Endothelial cell (in vitro differentiated cells): ENCODE results near the gene SMARCD1. TPM values are rescaled to one million over a fixed set of nuclear protein-coding genes. Genes with fewer than 3 reads are reported as not detected.
A peak's percentile ranks its signal among the peaks of the same experiment; 100 is the strongest.

Source experiments
- DNase-seq: peaks from one replicate; pipeline ENCODE4 v3.0.0; 2021; ENCODE audit warnings: low spot score
- H3K27ac Mint-ChIP-seq: one replicate; pipeline ENCODE4 v1.8.0; 2021; ENCODE audit warnings: mixed read lengths, inconsistent platforms; ENCODE audit not compliant: unreplicated experiment
- H3K27me3 Mint-ChIP-seq: one replicate; pipeline ENCODE4 v1.8.0; 2021; ENCODE audit warnings: mild to moderate bottlenecking, moderate library complexity, mixed read lengths, inconsistent platforms; ENCODE audit not compliant: unreplicated experiment
- H3K36me3 Mint-ChIP-seq: one replicate; pipeline ENCODE4 v1.8.0; 2021; ENCODE audit warnings: mild to moderate bottlenecking, low read depth, mixed read lengths, inconsistent platforms; ENCODE audit not compliant: unreplicated experiment
- H3K4me1 Mint-ChIP-seq: one replicate; pipeline ENCODE4 v1.8.0; 2021; ENCODE audit warnings: mild to moderate bottlenecking, mixed read lengths, inconsistent platforms; ENCODE audit not compliant: unreplicated experiment
- H3K4me3 Mint-ChIP-seq: one replicate; pipeline ENCODE4 v1.8.0; 2021; ENCODE audit warnings: mild to moderate bottlenecking, mixed read lengths, inconsistent platforms; ENCODE audit not compliant: unreplicated experiment
- H3K9me3 Mint-ChIP-seq: one replicate; pipeline ENCODE4 v1.8.0; 2021; ENCODE audit warnings: mixed read lengths, inconsistent platforms; ENCODE audit not compliant: unreplicated experiment
- CTCF ChIP-seq: fragments of 200-600 bp; sonication (generic); IDR thresholded peaks from one replicate; pipeline ENCODE4 v1.5.0; 2021; ENCODE audit warnings: antibody characterized with exemption; ENCODE audit not compliant: unreplicated experiment
- total RNA-seq: library from RNA; stranded (reverse); fragmentation: NEBNext Ultra II Directional; extraction: Animal tissue kit (Norgen Biotek cat#: 25700); gene quantifications from one replicate; pipeline ENCODE4 v1.2.1, GENCODE V29; 2021; ENCODE audit not compliant: unreplicated experiment

The SMARCD1 gene
- total RNA-seq, 1 donor from 2014 or later: 101 TPM

- Mint-ChIP-seq H3K27ac (no peak overlapping the region), H3K4me3 (peak overlapping the region; percentile 93), H3K36me3 (peaks cover 12% of the 10 kb centered on the region), H3K9me3 (no peaks in the 10 kb centered on the region), H3K27me3 (peaks cover 21% of the 10 kb centered on the region), H3K4me1 (peaks cover 28% of the 10 kb centered on the region)
- DNase-seq: no peak
- no peak for TF ChIP-seq CTCF
Measured at GRCh38 chr12:50056639-50056976, 28.5 kb upstream of the SMARCD1 start.

- Mint-ChIP-seq H3K27me3 (peaks cover 17% of the 10 kb centered on the region), H3K27ac (no peak within 1 kb of the TSS), H3K4me3 (peak within 1 kb of the TSS; percentile 93), H3K36me3 (peaks cover 6% of the 10 kb centered on the region), H3K9me3 (no peaks in the 10 kb centered on the region), H3K4me1 (peaks cover 22% of the 10 kb centered on the region)
- peak; percentile 62 for DNase-seq
- no peak for TF ChIP-seq CTCF
Measured at GRCh38 chr12:50057000-50057841, 27.9 kb upstream of the SMARCD1 start, which contains the start of gene ASIC1. ASIC1 (plus strand) TSS chr12:50057596; CDS start chr12:50058767, 1,171 bp downstream.

- no peak for DNase-seq
- H3K27me3 Mint-ChIP-seq: peaks cover 17% of the 10 kb centered on the region
- H3K36me3 Mint-ChIP-seq: peaks cover 5% of the 10 kb centered on the region
- no peak overlapping the region for H3K27ac Mint-ChIP-seq
- peak overlapping the region; percentile 56 for H3K4me3 Mint-ChIP-seq
- peaks cover 21% of the 10 kb centered on the region for H3K4me1 Mint-ChIP-seq
- no peaks in the 10 kb centered on the region for H3K9me3 Mint-ChIP-seq
- TF ChIP-seq CTCF: no peak
Measured at GRCh38 chr12:50057896-50058670, 27.1 kb upstream of the SMARCD1 start.

- Mint-ChIP-seq H3K36me3 (peaks cover 5% of the 10 kb centered on the region), H3K4me1 (peaks cover 16% of the 10 kb centered on the region), H3K4me3 (peak overlapping the region; percentile 79), H3K27me3 (peaks cover 18% of the 10 kb centered on the region), H3K9me3 (no peaks in the 10 kb centered on the region), H3K27ac (no peak overlapping the region)
- DNase-seq: no peak
- TF ChIP-seq CTCF: no peak
Measured at GRCh38 chr12:50058743-50059312, 26.3 kb upstream of the SMARCD1 start.
